Measurements from ENCODE around the gene DAP3.
"Not testable (repeated sequence)": the region's sequence is repeated elsewhere in the genome, so short reads cannot be mapped to it uniquely, and the experiment has no call there.

The DAP3 gene

DNA sequence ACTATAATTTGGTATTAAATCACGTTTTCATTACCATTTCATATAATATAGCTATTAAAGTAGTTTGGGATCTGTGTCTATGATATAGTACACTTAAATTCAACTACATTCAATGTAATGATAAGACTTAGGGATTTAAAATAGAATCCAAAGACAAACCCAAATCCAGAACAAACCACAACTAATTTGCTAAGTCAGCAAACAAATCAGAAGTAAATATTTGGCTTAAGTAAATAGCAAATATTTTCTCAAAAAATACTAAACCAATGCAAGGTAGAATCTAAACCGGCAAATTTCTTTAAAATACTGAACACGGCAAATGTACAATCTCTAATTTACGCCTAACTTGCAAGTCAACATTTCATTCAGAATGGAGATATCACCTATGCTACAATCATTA lies 17.1 kb upstream of the DAP3 start:
- no peak overlapping the region for H2AK5ac ChIP-seq (ENCODE audit: low read length)
- no peak overlapping the region for H3K18ac ChIP-seq (ENCODE audit: low read length)
- no peak overlapping the region for H4K8ac ChIP-seq (ENCODE audit: low read depth, low read length)
- no CpG with 5 or more reads among the region's 4 CpGs for WGBS (ENCODE audit: extremely low coverage, insufficient coverage, low lambda C conversion rate)
- H3K4ac ChIP-seq (ENCODE audit: low read depth, low read length) = no peak overlapping the region
- H4K5ac ChIP-seq (ENCODE audit: low read length) = no peak overlapping the region
- H3K79me2 ChIP-seq (ENCODE audit: control insufficient read depth, insufficient read depth, low read length) = no peaks in the 10 kb centered on the region
- H2BK15ac ChIP-seq (replicated peaks; ENCODE audit: low read depth) = no peak overlapping the region
- H3K4me3 ChIP-seq (ENCODE audit: low read length) = no peak overlapping the region
- no peak overlapping the region for H3K27ac ChIP-seq (ENCODE audit: low read depth, low read length)
- H3K36me3 ChIP-seq (ENCODE audit: control insufficient read depth, insufficient read depth, low read length) = peaks cover 10% of the 10 kb centered on the region
- no peak overlapping the region for H3K23ac ChIP-seq (ENCODE audit: low read length)
- H2BK5ac ChIP-seq (ENCODE audit: low read length) = no peak overlapping the region
- H3K27me3 ChIP-seq (ENCODE audit: insufficient read depth, low read length, poor library complexity) = no peaks in the 10 kb centered on the region
- H3K4me2 ChIP-seq (ENCODE audit: low read length) = no peak overlapping the region
- H3K56ac ChIP-seq (ENCODE audit: low read length) = no peak overlapping the region
- no peak for DNase-seq
- no peak overlapping the region for H2BK120ac ChIP-seq (ENCODE audit: low read depth, low read length)
- peaks cover 2% of the 10 kb centered on the region for H3K79me1 ChIP-seq (ENCODE audit: low read length)
- no peak overlapping the region for H3K9ac ChIP-seq (ENCODE audit: low read length)
- no peaks in the 10 kb centered on the region for H3K4me1 ChIP-seq (ENCODE audit: control insufficient read depth, low read depth, low read length)

DNA sequence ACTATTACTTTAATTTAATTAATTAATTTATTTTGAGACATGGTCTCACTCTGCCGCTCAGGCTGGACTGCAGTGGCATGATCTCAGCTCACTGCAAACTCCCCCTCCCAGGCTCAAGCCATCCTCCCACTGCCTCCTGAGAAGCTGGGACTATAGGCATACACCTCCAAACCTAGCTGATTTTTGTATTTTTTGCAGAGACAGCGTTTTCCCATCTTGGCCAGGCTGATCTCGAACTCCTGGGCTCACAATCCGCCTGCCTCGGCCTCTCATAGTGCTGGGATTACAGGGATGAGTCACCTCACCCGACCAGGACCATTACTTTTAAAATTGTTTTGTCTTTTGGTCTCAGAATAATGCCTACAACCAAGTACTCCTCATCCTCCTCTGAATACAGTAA lies 15.9 kb upstream of the DAP3 start:
- Histone ChIP-seq H2BK5ac (ENCODE audit: low read length) (no peak overlapping the region), H3K4me2 (ENCODE audit: low read length) (no peak overlapping the region), H2AK5ac (ENCODE audit: low read length) (no peak overlapping the region), H3K27ac (ENCODE audit: low read depth, low read length) (no peak overlapping the region), H3K27me3 (ENCODE audit: insufficient read depth, low read length, poor library complexity) (no peaks in the 10 kb centered on the region), H3K79me1 (ENCODE audit: low read length) (peaks cover 2% of the 10 kb centered on the region), H3K4ac (ENCODE audit: low read depth, low read length) (no peak overlapping the region), H3K23ac (ENCODE audit: low read length) (no peak overlapping the region), H3K79me2 (ENCODE audit: control insufficient read depth, insufficient read depth, low read length) (no peaks in the 10 kb centered on the region), H3K4me1 (ENCODE audit: control insufficient read depth, low read depth, low read length) (no peaks in the 10 kb centered on the region), H3K4me3 (ENCODE audit: low read length) (no peak overlapping the region), H3K18ac (ENCODE audit: low read length) (no peak overlapping the region), H3K9ac (ENCODE audit: low read length) (no peak overlapping the region), H4K8ac (ENCODE audit: low read depth, low read length) (no peak overlapping the region), H2BK15ac (replicated peaks; ENCODE audit: low read depth) (no peak overlapping the region), H2BK120ac (ENCODE audit: low read depth, low read length) (no peak overlapping the region), H4K5ac (ENCODE audit: low read length) (no peak overlapping the region), H3K36me3 (ENCODE audit: control insufficient read depth, insufficient read depth, low read length) (peaks cover 10% of the 10 kb centered on the region), H3K56ac (ENCODE audit: low read length) (no peak overlapping the region)
- no peak for DNase-seq
- WGBS (ENCODE audit: extremely low coverage, insufficient coverage, low lambda C conversion rate) = no CpG with 5 or more reads among the region's 6 CpGs

- Histone ChIP-seq H3K27ac (ENCODE audit: low read depth, low read length) (no peak overlapping the region), H4K8ac (ENCODE audit: low read depth, low read length) (no peak overlapping the region), H3K23ac (ENCODE audit: low read length) (no peak overlapping the region), H2BK5ac (ENCODE audit: low read length) (no peak overlapping the region), H3K4me2 (ENCODE audit: low read length) (no peak overlapping the region), H3K27me3 (ENCODE audit: insufficient read depth, low read length, poor library complexity) (no peaks in the 10 kb centered on the region), H3K36me3 (ENCODE audit: control insufficient read depth, insufficient read depth, low read length) (peaks cover 7% of the 10 kb centered on the region), H2AK5ac (ENCODE audit: low read length) (no peak overlapping the region), H4K5ac (ENCODE audit: low read length) (no peak overlapping the region), H3K9ac (ENCODE audit: low read length) (no peak overlapping the region), H3K79me2 (ENCODE audit: control insufficient read depth, insufficient read depth, low read length) (peaks cover 4% of the 10 kb centered on the region), H3K18ac (ENCODE audit: low read length) (no peak overlapping the region), H3K4me1 (ENCODE audit: control insufficient read depth, low read depth, low read length) (no peaks in the 10 kb centered on the region), H3K4me3 (ENCODE audit: low read length) (no peak overlapping the region), H3K56ac (ENCODE audit: low read length) (no peak overlapping the region), H3K79me1 (ENCODE audit: low read length) (peaks cover 5% of the 10 kb centered on the region), H2BK120ac (ENCODE audit: low read depth, low read length) (no peak overlapping the region), H3K4ac (ENCODE audit: low read depth, low read length) (no peak overlapping the region), H2BK15ac (replicated peaks; ENCODE audit: low read depth) (no peak overlapping the region)
- DNase-seq = no peak
- no CpG with 5 or more reads among the region's 4 CpGs for WGBS (ENCODE audit: extremely low coverage, insufficient coverage, low lambda C conversion rate)
Measured at GRCh38 chr1:155678027-155678426, 10.9 kb upstream of the DAP3 start.

- H3K18ac ChIP-seq (ENCODE audit: low read length); H3K27me3 ChIP-seq (ENCODE audit: insufficient read depth, low read length, poor library complexity); H2BK120ac ChIP-seq (ENCODE audit: low read depth, low read length); H3K36me3 ChIP-seq (ENCODE audit: control insufficient read depth, insufficient read depth, low read length); H3K4me1 ChIP-seq (ENCODE audit: control insufficient read depth, low read depth, low read length); H2BK5ac ChIP-seq (ENCODE audit: low read length); H3K4ac ChIP-seq (ENCODE audit: low read depth, low read length); H3K27ac ChIP-seq (ENCODE audit: low read depth, low read length); H3K4me3 ChIP-seq (ENCODE audit: low read length); H3K9ac ChIP-seq (ENCODE audit: low read length); H3K23ac ChIP-seq (ENCODE audit: low read length); H3K79me1 ChIP-seq (ENCODE audit: low read length); H2BK15ac ChIP-seq (replicated peaks; ENCODE audit: low read depth); H4K8ac ChIP-seq (ENCODE audit: low read depth, low read length); H2AK5ac ChIP-seq (ENCODE audit: low read length); H3K4me2 ChIP-seq (ENCODE audit: low read length); H4K5ac ChIP-seq (ENCODE audit: low read length); DNase-seq; H3K56ac ChIP-seq (ENCODE audit: low read length): not testable (repeated sequence)
- no CpG with 5 or more reads among the region's 1 CpG for WGBS (ENCODE audit: extremely low coverage, insufficient coverage, low lambda C conversion rate)
- peaks cover 14% of the 10 kb centered on the region for H3K79me2 ChIP-seq (ENCODE audit: control insufficient read depth, insufficient read depth, low read length)
Measured at GRCh38 chr1:155678992-155679391, 9.9 kb upstream of the DAP3 start.

DNA sequence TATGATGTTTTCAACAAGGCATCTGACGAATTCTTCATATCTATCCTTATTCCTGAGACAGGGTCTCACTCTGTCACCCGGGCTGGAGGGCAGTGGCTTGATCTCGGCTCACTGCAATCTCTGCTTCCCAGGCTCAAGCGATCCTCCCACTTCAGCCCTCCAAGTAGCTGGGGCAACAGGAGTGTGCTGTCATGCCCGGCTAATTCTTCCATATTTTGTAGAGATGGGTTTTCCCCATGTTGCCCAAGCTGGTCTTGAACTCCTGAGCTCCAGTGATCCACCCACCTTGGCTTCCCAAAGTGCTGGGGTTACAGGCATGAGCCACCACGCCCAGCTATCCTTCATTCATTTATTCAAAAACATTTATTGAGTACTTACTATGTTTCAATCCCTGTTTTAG lies 8.4 kb upstream of the DAP3 start:
- Histone ChIP-seq H3K79me2 (ENCODE audit: control insufficient read depth, insufficient read depth, low read length) (peaks cover 22% of the 10 kb centered on the region), H3K4me2 (ENCODE audit: low read length) (no peak overlapping the region), H3K79me1 (ENCODE audit: low read length) (peaks cover 7% of the 10 kb centered on the region), H2BK15ac (replicated peaks; ENCODE audit: low read depth) (no peak overlapping the region), H2AK5ac (ENCODE audit: low read length) (no peak overlapping the region), H4K8ac (ENCODE audit: low read depth, low read length) (no peak overlapping the region), H3K27me3 (ENCODE audit: insufficient read depth, low read length, poor library complexity) (no peaks in the 10 kb centered on the region), H3K4ac (ENCODE audit: low read depth, low read length) (no peak overlapping the region), H2BK120ac (ENCODE audit: low read depth, low read length) (no peak overlapping the region), H3K56ac (ENCODE audit: low read length) (no peak overlapping the region), H3K4me1 (ENCODE audit: control insufficient read depth, low read depth, low read length) (no peaks in the 10 kb centered on the region), H3K36me3 (ENCODE audit: control insufficient read depth, insufficient read depth, low read length) (peaks cover 4% of the 10 kb centered on the region), H3K18ac (ENCODE audit: low read length) (no peak overlapping the region), H3K4me3 (ENCODE audit: low read length) (no peak overlapping the region), H3K23ac (ENCODE audit: low read length) (no peak overlapping the region), H3K27ac (ENCODE audit: low read depth, low read length) (no peak overlapping the region), H3K9ac (ENCODE audit: low read length) (no peak overlapping the region), H4K5ac (ENCODE audit: low read length) (no peak overlapping the region), H2BK5ac (ENCODE audit: low read length) (no peak overlapping the region)
- DNase-seq = no peak
- no CpG with 5 or more reads among the region's 6 CpGs for WGBS (ENCODE audit: extremely low coverage, insufficient coverage, low lambda C conversion rate)

GRCh38 chr1:155681776-155682175 lies 7.1 kb upstream of the DAP3 start:
- Histone ChIP-seq H3K23ac (ENCODE audit: low read length) (no peak overlapping the region), H3K4me3 (ENCODE audit: low read length) (no peak overlapping the region), H2BK15ac (replicated peaks; ENCODE audit: low read depth) (no peak overlapping the region), H3K36me3 (ENCODE audit: control insufficient read depth, insufficient read depth, low read length) (no peaks in the 10 kb centered on the region), H3K56ac (ENCODE audit: low read length) (no peak overlapping the region), H3K27me3 (ENCODE audit: insufficient read depth, low read length, poor library complexity) (no peaks in the 10 kb centered on the region), H3K18ac (ENCODE audit: low read length) (no peak overlapping the region), H3K27ac (ENCODE audit: low read depth, low read length) (no peak overlapping the region), H2AK5ac (ENCODE audit: low read length) (no peak overlapping the region), H2BK120ac (ENCODE audit: low read depth, low read length) (no peak overlapping the region), H3K4ac (ENCODE audit: low read depth, low read length) (no peak overlapping the region), H3K9ac (ENCODE audit: low read length) (no peak overlapping the region), H4K8ac (ENCODE audit: low read depth, low read length) (no peak overlapping the region), H3K4me2 (ENCODE audit: low read length) (no peak overlapping the region), H3K79me1 (ENCODE audit: low read length) (peaks cover 5% of the 10 kb centered on the region), H3K79me2 (ENCODE audit: control insufficient read depth, insufficient read depth, low read length) (peaks cover 30% of the 10 kb centered on the region), H3K4me1 (ENCODE audit: control insufficient read depth, low read depth, low read length) (no peaks in the 10 kb centered on the region), H4K5ac (ENCODE audit: low read length) (no peak overlapping the region), H2BK5ac (ENCODE audit: low read length) (no peak overlapping the region)
- no peak for DNase-seq
- WGBS (ENCODE audit: extremely low coverage, insufficient coverage, low lambda C conversion rate) = no CpG with 5 or more reads among the region's 2 CpGs

Measured in mesendoderm (in vitro differentiated cells).